Mesenchymal stem cell (in vitro differentiated cells and primary cell): Measurements from ENCODE around the gene SEMA4A.

Experiments used
- DNase-seq: peaks from one replicate; pipeline ENCODE4 v3.0.0-alpha.2; 2013
- H2AFZ ChIP-seq: one replicate; pipeline ENCODE4 v1.6.1; 2013; ENCODE audit warnings: low read depth, mild to moderate bottlenecking, control low read depth, inconsistent platforms, low read length, moderate library complexity
- H2AK5ac ChIP-seq: 2 replicates; pipeline ENCODE4 v1.6.1; 2013; ENCODE audit warnings: low read length, moderate library complexity, mild to moderate bottlenecking, inconsistent platforms; ENCODE audit not compliant: severe bottlenecking
- H2BK120ac ChIP-seq: one replicate; pipeline ENCODE4 v1.6.1; 2013; ENCODE audit warnings: low read depth, mild to moderate bottlenecking, inconsistent platforms, low read length, moderate library complexity
- H2BK12ac ChIP-seq, 2 experiments: one replicate each; pipeline ENCODE4 v1.6.1; 2013; ENCODE audit warnings: inconsistent platforms in 2 of 2, low read length in 2 of 2, mild to moderate bottlenecking in 2 of 2, moderate library complexity in 2 of 2, control low read depth in 1 of 2
- H2BK15ac ChIP-seq: one replicate; pipeline ENCODE4 v1.6.1; 2013; ENCODE audit warnings: mild to moderate bottlenecking, low read depth, inconsistent platforms; ENCODE audit not compliant: poor library complexity, severe bottlenecking
- H2BK5ac ChIP-seq: 2 replicates; pipeline ENCODE4 v1.6.1; 2013; ENCODE audit warnings: low read depth, mild to moderate bottlenecking, low read length, control low read depth, inconsistent platforms; ENCODE audit not compliant: poor library complexity, severe bottlenecking
- H3K14ac ChIP-seq, 2 experiments: one replicate each; pipeline ENCODE4 v1.6.1; 2013; ENCODE audit warnings: inconsistent platforms in 2 of 2, low read length in 2 of 2, control low read depth in 1 of 2, mild to moderate bottlenecking in 1 of 2, moderate library complexity in 1 of 2
- H3K18ac ChIP-seq, 2 experiments: one replicate each; pipeline ENCODE4 v1.6.1; 2013; ENCODE audit warnings: inconsistent platforms in 2 of 2, low read length in 2 of 2, control low read depth in 1 of 2, low read depth in 1 of 2, mild to moderate bottlenecking in 1 of 2
- H3K23ac ChIP-seq, 2 experiments: one replicate each; pipeline ENCODE4 v1.6.1; 2013; ENCODE audit warnings: inconsistent platforms in 2 of 2, low read length in 2 of 2, mild to moderate bottlenecking in 2 of 2, moderate library complexity in 2 of 2, control low read depth in 1 of 2
- H3K27ac ChIP-seq: 2 replicates; pipeline ENCODE4 v1.5.1; 2013; ENCODE audit warnings: mild to moderate bottlenecking, moderate library complexity, low read length, control low read depth, inconsistent platforms; ENCODE audit not compliant: poor library complexity, severe bottlenecking
- H3K27me3 ChIP-seq, 2 experiments: 2 replicates each; pipeline versions ENCODE4 v1.6.1 to v1.7.0; 2013; ENCODE audit warnings: low read length in 2 of 2, mild to moderate bottlenecking in 2 of 2, moderate library complexity in 2 of 2, control low read depth in 1 of 2, inconsistent platforms in 1 of 2; ENCODE audit not compliant: control insufficient read depth in 1 of 2, insufficient read depth in 1 of 2
- H3K36me3 ChIP-seq, 2 experiments: 2 replicates each; pipeline versions ENCODE4 v1.6.1 to v1.7.0; 2013; ENCODE audit warnings: low read length in 2 of 2, control low read depth in 1 of 2, inconsistent platforms in 1 of 2, low read depth in 1 of 2, mild to moderate bottlenecking in 1 of 2; ENCODE audit not compliant: insufficient read depth in 2 of 2, control insufficient read depth in 1 of 2
- H3K4ac ChIP-seq, 2 experiments: one replicate each; pipeline ENCODE4 v1.6.1; 2013; ENCODE audit warnings: inconsistent platforms in 2 of 2, low read length in 2 of 2, mild to moderate bottlenecking in 2 of 2, moderate library complexity in 2 of 2, control low read depth in 1 of 2, low read depth in 1 of 2
- H3K4me1 ChIP-seq: 2 replicates; pipeline ENCODE4 v1.6.1; 2013; ENCODE audit warnings: low read depth, low read length, control low read depth; ENCODE audit not compliant: control insufficient read depth, insufficient read depth
- H3K4me2 ChIP-seq: 2 replicates; pipeline ENCODE4 v1.6.1; 2013; ENCODE audit warnings: low read length, mild to moderate bottlenecking, inconsistent platforms; ENCODE audit not compliant: poor library complexity, severe bottlenecking
- H3K4me3 ChIP-seq, 2 experiments: 2 replicates each; pipeline versions ENCODE4 v1.5.1 to v1.7.0; 2013; ENCODE audit warnings: low read length in 2 of 2, mild to moderate bottlenecking in 2 of 2, control low read depth in 1 of 2, low read depth in 1 of 2; ENCODE audit not compliant: insufficient read depth in 1 of 2
- H3K79me1 ChIP-seq: replicated peaks from 2 replicates; pipeline ENCODE4 v1.6.1; 2013; ENCODE audit warnings: mild to moderate bottlenecking, control low read depth, low read length, inconsistent platforms; ENCODE audit not compliant: poor library complexity, severe bottlenecking
- H3K9ac ChIP-seq: 2 replicates; pipeline ENCODE4 v1.7.0; 2013; ENCODE audit warnings: mild to moderate bottlenecking, low read length, moderate library complexity
- H3K9me3 ChIP-seq: 2 replicates; pipeline ENCODE4 v1.7.0; 2013; ENCODE audit warnings: mild to moderate bottlenecking, low read length; ENCODE audit not compliant: control insufficient read depth
- H4K8ac ChIP-seq: one replicate; pipeline ENCODE4 v1.6.1; 2013; ENCODE audit warnings: inconsistent platforms, mild to moderate bottlenecking, low read length, moderate library complexity
- H4K91ac ChIP-seq: one replicate; pipeline ENCODE4 v1.6.1; 2013; ENCODE audit warnings: mild to moderate bottlenecking, low read length, inconsistent platforms
- WGBS: methylation state at CpG from one replicate; pipeline ENCODE4 v1.1.7; 2013; ENCODE audit warnings: mixed read lengths; 5-methylcytosine and 5-hydroxymethylcytosine counted together

SEMA4A gene

GRCh38 chr1:156106624-156107488, 46.5 kb upstream of the SEMA4A start:
- Histone ChIP-seq H4K91ac (peak overlapping the region; percentile 95), H2BK12ac (peak overlapping the region; percentile 96 to 98), H3K4me2 (peak overlapping the region; percentile 6), H2AFZ (peak overlapping the region; percentile 18), H2BK5ac (no peak overlapping the region), H3K9me3 (no peaks in the 10 kb centered on the region), H3K27ac (peak overlapping the region; percentile 33), H3K36me3 (no peaks in the 10 kb centered on the region), H2BK15ac (peak overlapping the region; percentile 54), H3K27me3 (no peaks in the 10 kb centered on the region), H3K14ac (no peak overlapping the region), H3K4me1 (peaks cover 46% of the 10 kb centered on the region), H2BK120ac (peak overlapping the region; percentile 94), H3K4ac (peak overlapping the region; percentile 27 to 77), H3K18ac (peak overlapping the region; percentile 61 to 73), H3K4me3 (peak overlapping the region in 1 of 2 experiments; percentile 40), H3K79me1 (peaks cover 19% of the 10 kb centered on the region), H3K23ac (peak overlapping the region in 1 of 2 experiments; percentile 75), H2AK5ac (peak overlapping the region; percentile 81), H3K9ac (peak overlapping the region; percentile 92), H4K8ac (peak overlapping the region; percentile 71)
- peak; percentile 81 for DNase-seq
- 27% methylated on average over 10 of the region's 14 CpGs for WGBS

DNA sequence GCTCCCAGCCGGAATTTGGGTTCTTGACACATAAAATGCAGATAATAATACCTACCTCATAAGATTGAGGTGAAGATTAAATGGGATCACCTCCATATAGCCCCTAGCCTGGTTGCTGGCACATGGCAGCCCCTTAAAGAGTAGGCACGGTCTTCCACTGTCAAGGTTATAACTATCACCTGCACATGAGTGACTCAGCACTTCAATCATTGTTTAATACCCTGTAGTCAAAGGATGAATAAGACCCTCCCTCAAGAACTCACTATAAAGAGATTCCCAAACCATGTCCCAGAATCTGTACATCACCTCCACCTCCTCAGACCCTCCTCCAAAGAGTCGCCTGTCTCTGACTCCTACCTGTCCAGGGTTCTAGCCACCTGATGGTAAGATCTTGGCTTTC, 45.3 kb upstream of the SEMA4A start:
- Histone ChIP-seq H4K91ac (no peak overlapping the region), H2BK12ac (no peak overlapping the region), H3K27me3 (no peaks in the 10 kb centered on the region), H3K23ac (no peak overlapping the region), H4K8ac (no peak overlapping the region), H3K4me3 (no peak overlapping the region), H3K4me1 (peaks cover 45% of the 10 kb centered on the region), H2AK5ac (no peak overlapping the region), H3K27ac (no peak overlapping the region), H2AFZ (no peak overlapping the region), H2BK15ac (no peak overlapping the region), H3K4ac (no peak overlapping the region), H3K79me1 (peaks cover 17% of the 10 kb centered on the region), H3K9me3 (no peaks in the 10 kb centered on the region), H2BK120ac (no peak overlapping the region), H3K36me3 (no peaks in the 10 kb centered on the region), H3K4me2 (no peak overlapping the region), H3K18ac (no peak overlapping the region), H2BK5ac (no peak overlapping the region), H3K9ac (peak overlapping the region; percentile 60), H3K14ac (no peak overlapping the region)
- 93% methylated on average over 3 of the region's 3 CpGs for WGBS
- no peak for DNase-seq

DNA sequence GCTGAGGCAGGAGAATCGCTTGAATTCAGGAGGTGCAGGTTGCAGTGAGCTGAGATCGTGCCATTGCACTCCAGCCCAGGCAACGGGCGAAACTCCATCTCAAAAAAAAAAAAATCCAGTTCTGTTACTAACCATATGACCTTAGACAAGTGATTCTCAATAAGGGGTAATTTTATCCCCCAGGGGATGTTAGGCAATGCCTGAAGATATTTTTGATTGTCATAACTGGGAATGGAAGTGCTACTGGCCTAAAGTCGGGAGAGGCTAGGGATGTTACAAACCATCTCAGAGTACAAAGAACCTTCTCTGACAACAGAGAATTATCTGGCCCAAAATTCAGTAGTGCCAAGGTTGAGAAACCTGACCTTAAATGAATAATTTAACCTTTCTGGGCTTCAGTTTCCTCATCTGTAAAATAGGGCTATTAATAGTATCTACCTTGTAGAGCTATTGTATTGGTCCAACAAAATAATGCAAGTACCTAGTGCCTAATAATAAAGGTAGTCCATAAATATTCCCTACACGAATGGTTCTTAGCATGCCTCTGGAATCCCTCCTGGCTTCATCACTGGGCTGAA, 44.6 kb upstream of the SEMA4A start:
- DNase-seq, result no peak
- Histone ChIP-seq H3K9ac (peak overlapping the region; percentile 60), H3K9me3 (no peaks in the 10 kb centered on the region), H4K91ac (no peak overlapping the region), H3K4me1 (peaks cover 44% of the 10 kb centered on the region), H3K36me3 (no peaks in the 10 kb centered on the region), H2BK5ac (no peak overlapping the region), H3K4me3 (no peak overlapping the region), H2BK12ac (peak overlapping the region in 1 of 2 experiments; percentile 23), H3K79me1 (peaks cover 15% of the 10 kb centered on the region), H2AK5ac (no peak overlapping the region), H2BK120ac (no peak overlapping the region), H3K4me2 (no peak overlapping the region), H3K14ac (no peak overlapping the region), H3K27ac (no peak overlapping the region), H3K23ac (no peak overlapping the region), H3K4ac (peak overlapping the region in 1 of 2 experiments; percentile 49), H2BK15ac (no peak overlapping the region), H3K27me3 (no peaks in the 10 kb centered on the region), H2AFZ (no peak overlapping the region), H4K8ac (no peak overlapping the region), H3K18ac (no peak overlapping the region)
- WGBS, result 94% methylated on average over 3 of the region's 6 CpGs

DNA sequence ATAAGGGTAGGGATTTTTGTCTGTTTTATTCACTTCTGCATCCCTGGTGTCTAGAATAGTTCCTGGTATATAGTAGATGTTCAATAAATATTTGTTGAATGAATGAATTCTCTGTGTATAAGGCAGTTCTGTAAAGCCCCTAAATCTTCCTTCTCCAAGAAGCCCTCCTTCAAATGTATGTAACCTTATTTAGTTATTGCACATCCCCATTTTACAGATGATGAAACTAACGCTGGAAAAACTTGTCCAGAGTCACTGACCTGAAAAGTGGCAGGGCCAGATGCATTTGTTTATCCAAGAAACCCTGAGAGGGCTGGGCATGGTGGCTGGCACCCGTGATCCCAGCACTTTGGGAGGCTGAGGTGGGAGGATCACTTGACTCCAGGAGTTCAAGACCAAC, 43.1 kb upstream of the SEMA4A start:
- Histone ChIP-seq H3K23ac (no peak overlapping the region), H3K4me2 (no peak overlapping the region), H3K9me3 (no peaks in the 10 kb centered on the region), H2BK120ac (no peak overlapping the region), H2AFZ (no peak overlapping the region), H3K4me1 (peaks cover 35% of the 10 kb centered on the region), H2BK5ac (no peak overlapping the region), H3K14ac (no peak overlapping the region), H3K36me3 (no peaks in the 10 kb centered on the region), H3K9ac (no peak overlapping the region), H4K91ac (no peak overlapping the region), H3K79me1 (peaks cover 9% of the 10 kb centered on the region), H3K18ac (no peak overlapping the region), H4K8ac (no peak overlapping the region), H3K4me3 (no peak overlapping the region), H3K27ac (no peak overlapping the region), H3K4ac (no peak overlapping the region), H2BK15ac (no peak overlapping the region), H2AK5ac (no peak overlapping the region), H2BK12ac (no peak overlapping the region), H3K27me3 (no peaks in the 10 kb centered on the region)
- WGBS, result 92% methylated on average over 2 of the region's 2 CpGs
- DNase-seq, result no peak
